PC-3 (cell line): Measurements from ENCODE around the gene LAG3.

Experiments used
- EZH2phosphoT487 ChIP-seq: fragments of 300-600 bp; sonication (generic); IDR thresholded peaks from 2 replicates; pipeline ENCODE4 v1.6.1; 2018; ENCODE audit warnings: mild to moderate bottlenecking, antibody characterized with exemption, low read length, borderline replicate concordance
- TF ChIP-seq, protein P1 (sequence below): fragments of 300-600 bp; sonication (generic); conservative IDR thresholded peaks from 2 replicates; pipeline ENCODE4 v1.5.1; 2017; ENCODE audit warnings: antibody characterized with exemption, low read depth, mild to moderate bottlenecking, low read length

DNA sequence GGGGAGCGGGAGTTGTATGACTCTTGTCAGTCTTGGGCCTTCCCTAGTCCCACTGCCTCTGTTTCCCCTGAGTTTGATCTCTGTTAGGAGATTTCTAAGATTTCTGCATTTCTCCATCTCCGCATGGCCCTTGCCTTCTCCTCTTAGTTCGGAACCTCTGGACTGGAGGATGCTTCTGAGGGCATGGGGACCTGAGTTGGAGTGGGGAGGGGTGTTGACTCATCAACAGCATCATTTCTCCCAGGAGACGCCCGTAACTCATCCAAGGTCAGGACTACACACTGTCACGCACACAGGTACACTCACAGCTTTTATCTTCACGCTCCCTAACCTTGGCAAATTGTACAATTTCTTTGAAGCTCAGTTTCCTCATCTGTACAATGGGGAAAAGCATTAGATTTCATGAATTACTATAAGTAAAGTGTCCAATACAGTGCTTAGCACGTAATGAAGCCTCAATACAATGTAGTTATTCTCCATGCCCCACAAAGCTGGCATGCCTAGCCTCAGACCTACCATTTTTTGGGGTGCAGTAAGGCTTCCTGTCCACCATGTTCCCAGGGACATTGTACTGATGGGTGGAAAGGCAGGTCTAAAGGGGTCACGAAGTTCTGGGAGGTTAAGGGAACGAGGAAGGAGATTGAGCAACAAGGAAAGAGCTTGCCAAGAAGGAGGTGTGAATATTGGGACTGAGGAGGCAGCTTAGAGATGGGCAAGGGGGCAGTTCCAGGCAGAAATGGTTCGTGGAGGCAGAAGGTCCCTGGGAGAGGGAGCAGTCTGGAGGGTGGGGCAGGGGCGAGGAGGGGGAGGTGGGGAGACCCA is 600 bp upstream of the LAG3 start:
- no peak for TF ChIP-seq EZH2phosphoT487
- TF ChIP-seq, protein P1, sequence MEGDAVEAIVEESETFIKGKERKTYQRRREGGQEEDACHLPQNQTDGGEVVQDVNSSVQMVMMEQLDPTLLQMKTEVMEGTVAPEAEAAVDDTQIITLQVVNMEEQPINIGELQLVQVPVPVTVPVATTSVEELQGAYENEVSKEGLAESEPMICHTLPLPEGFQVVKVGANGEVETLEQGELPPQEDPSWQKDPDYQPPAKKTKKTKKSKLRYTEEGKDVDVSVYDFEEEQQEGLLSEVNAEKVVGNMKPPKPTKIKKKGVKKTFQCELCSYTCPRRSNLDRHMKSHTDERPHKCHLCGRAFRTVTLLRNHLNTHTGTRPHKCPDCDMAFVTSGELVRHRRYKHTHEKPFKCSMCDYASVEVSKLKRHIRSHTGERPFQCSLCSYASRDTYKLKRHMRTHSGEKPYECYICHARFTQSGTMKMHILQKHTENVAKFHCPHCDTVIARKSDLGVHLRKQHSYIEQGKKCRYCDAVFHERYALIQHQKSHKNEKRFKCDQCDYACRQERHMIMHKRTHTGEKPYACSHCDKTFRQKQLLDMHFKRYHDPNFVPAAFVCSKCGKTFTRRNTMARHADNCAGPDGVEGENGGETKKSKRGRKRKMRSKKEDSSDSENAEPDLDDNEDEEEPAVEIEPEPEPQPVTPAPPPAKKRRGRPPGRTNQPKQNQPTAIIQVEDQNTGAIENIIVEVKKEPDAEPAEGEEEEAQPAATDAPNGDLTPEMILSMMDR: no peak
